ENCODE results near the gene PABPN1L. TPM values are rescaled to one million over a fixed set of nuclear protein-coding genes. Genes with fewer than 3 reads are reported as not detected.

PABPN1L gene
- polyA plus RNA-seq, 1 donor: 0.12 TPM

DNA sequence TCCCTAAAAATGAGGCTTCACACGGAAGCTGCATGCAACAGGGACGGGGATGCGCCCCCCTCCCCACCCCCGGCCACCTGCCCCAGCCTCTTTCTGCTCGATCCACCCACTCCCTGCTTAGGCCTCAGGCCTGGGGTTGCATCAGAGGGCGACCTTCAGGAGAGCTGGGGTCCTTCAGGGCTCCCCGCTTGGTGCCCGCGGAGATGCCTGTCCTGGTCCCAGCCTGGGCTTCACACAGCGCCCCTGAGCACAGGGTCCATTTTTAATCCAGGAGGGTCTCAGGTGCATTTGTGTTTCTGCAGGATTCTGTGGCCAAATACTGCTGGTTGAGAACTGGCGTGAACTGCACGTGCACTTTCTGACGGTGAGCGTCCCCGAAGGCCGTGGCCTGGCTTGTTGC lies 47.3 kb downstream of the PABPN1L start:
- Histone ChIP-seq H3K36me3 (ENCODE audit: control insufficient read depth, insufficient read depth, low read length) (peaks cover 22% of the 10 kb centered on the region), H3K4me1 (ENCODE audit: control insufficient read depth, insufficient read depth, low read length) (peaks cover 2% of the 10 kb centered on the region), H3K27ac (ENCODE audit: low read length) (no peak overlapping the region), H3K9me3 (ENCODE audit: control insufficient read depth, low read depth, low read length) (no peaks in the 10 kb centered on the region), H3K27me3 (ENCODE audit: control insufficient read depth, insufficient read depth, low read length) (no peaks in the 10 kb centered on the region), H3K4me3 (ENCODE audit: low read length) (no peak overlapping the region)
- no peak for DNase-seq
- WGBS (ENCODE audit: insufficient coverage, low lambda C conversion rate): no CpG with 5 or more reads among the region's 16 CpGs

DNA sequence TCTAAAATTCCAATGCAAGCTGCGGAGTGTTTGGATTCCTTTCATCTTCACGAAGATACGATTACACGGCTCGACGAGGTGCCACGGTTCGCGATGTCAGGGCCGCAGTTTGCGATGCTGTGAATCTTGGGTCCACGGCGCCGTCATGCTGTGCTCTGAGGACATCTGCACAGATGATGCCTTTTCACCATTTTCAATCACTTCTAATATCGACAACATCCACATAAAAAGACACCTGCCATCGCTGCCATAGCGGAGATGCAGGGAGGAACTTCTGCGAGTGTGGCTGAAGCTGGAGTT lies 47.9 kb downstream of the PABPN1L start:
- no CpG with 5 or more reads among the region's 18 CpGs for WGBS (ENCODE audit: insufficient coverage, low lambda C conversion rate)

DNA sequence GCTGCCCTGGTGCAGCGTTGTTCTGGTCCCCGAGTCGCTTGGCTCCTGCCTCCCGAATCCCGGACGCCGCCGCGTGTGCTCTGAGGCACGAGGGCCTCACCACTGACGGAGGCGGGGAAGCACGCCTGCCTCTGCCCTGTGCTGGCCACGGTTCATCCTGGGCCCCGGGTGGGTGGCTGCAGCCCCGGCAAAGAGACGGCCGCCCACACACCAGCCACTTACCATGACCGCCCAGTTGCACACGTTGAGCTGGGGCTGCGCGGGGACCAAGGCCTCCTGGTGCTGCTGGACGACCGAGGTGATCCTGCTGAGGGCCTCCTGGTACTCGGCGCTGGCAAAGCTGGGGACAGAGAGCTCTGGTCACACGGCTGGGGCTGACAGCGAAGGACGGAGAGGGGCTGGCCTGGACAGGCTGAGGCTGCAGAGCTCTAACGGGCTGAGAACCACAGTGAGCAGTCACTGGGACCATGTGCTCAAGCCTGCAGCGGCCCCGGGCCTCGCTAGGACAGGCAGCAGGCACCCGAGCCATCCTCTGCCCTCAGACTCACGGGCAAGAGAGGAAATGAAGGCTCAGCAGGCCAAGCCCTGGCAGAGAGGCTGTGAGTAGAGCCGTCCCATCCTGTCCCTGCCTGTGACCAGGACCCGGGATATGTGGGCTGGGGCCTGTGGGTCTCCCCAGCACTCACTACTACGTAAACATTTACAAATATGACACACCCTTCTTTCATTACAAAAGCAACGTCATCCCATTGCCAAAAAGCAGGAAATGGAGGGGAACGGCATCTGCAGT lies 48.5 kb downstream of the PABPN1L start:
- DNase-seq: no peak
- Histone ChIP-seq H3K9me3 (ENCODE audit: control insufficient read depth, low read depth, low read length) (peaks cover under 1% of the 10 kb centered on the region), H3K36me3 (ENCODE audit: control insufficient read depth, insufficient read depth, low read length) (peaks cover 17% of the 10 kb centered on the region), H3K27me3 (ENCODE audit: control insufficient read depth, insufficient read depth, low read length) (no peaks in the 10 kb centered on the region), H3K4me3 (ENCODE audit: low read length) (no peak overlapping the region), H3K4me1 (ENCODE audit: control insufficient read depth, insufficient read depth, low read length) (peaks cover 12% of the 10 kb centered on the region), H3K27ac (ENCODE audit: low read length) (no peak overlapping the region)
- WGBS (ENCODE audit: insufficient coverage, low lambda C conversion rate): no CpG with 5 or more reads among the region's 40 CpGs

More for the DNA sequence above, 47.9 kb downstream of the PABPN1L start:
- H3K4me1 ChIP-seq (ENCODE audit: control insufficient read depth, insufficient read depth, low read length): peaks cover 7% of the 10 kb centered on the region
- no peaks in the 10 kb centered on the region for H3K9me3 ChIP-seq (ENCODE audit: control insufficient read depth, low read depth, low read length)
- DNase-seq: no peak
- no peak overlapping the region for H3K27ac ChIP-seq (ENCODE audit: low read length)
- H3K4me3 ChIP-seq (ENCODE audit: low read length): no peak overlapping the region
- H3K27me3 ChIP-seq (ENCODE audit: control insufficient read depth, insufficient read depth, low read length): no peaks in the 10 kb centered on the region
- H3K36me3 ChIP-seq (ENCODE audit: control insufficient read depth, insufficient read depth, low read length): peaks cover 20% of the 10 kb centered on the region

DNA sequence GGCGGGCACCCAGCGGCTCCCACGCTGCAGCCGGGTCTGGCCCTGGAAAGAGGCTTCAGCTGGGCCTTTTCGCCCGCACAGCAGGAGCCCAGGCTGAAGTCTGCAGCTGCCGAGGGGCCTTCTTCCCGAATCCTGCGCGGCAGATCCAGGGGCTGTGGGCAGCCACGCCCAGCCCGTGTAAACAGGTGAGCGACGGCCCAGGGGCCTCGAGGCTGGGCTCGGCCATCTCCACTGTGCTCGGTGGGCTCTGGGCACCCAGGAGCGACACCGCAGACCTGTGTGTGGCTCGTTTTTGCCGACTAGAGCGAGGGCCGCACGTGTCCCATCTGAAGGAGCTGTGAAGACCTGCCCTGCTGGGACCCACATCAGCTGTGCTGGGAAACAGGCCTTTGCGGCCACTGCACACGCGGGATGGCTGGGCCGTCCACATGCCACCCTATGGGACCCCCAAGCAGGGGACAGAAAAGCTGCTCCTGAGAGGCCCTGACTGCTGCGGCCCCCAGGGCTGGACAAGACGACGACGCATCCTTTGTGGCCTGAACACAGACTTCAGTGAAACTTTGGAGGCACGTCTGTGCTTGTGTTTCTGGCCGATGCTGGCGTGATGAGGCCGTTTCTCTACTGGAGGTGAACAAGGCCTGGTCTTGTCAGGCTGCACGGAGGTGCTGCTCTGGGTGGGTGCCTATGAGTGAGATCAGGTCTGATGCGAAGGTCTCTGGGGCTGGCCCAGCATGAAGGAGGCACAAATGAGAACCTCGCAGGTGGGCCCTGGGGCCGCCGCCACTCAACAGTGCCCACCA lies 49.5 kb downstream of the PABPN1L start:
- WGBS (ENCODE audit: insufficient coverage, low lambda C conversion rate): no CpG with 5 or more reads among the region's 41 CpGs
- DNase-seq: no peak
- Histone ChIP-seq H3K4me1 (ENCODE audit: control insufficient read depth, insufficient read depth, low read length) (peaks cover 19% of the 10 kb centered on the region), H3K9me3 (ENCODE audit: control insufficient read depth, low read depth, low read length) (peaks cover 2% of the 10 kb centered on the region), H3K4me3 (ENCODE audit: low read length) (no peak overlapping the region), H3K27ac (ENCODE audit: low read length) (no peak overlapping the region), H3K36me3 (ENCODE audit: control insufficient read depth, insufficient read depth, low read length) (peaks cover 7% of the 10 kb centered on the region), H3K27me3 (ENCODE audit: control insufficient read depth, insufficient read depth, low read length) (no peaks in the 10 kb centered on the region)

DNA sequence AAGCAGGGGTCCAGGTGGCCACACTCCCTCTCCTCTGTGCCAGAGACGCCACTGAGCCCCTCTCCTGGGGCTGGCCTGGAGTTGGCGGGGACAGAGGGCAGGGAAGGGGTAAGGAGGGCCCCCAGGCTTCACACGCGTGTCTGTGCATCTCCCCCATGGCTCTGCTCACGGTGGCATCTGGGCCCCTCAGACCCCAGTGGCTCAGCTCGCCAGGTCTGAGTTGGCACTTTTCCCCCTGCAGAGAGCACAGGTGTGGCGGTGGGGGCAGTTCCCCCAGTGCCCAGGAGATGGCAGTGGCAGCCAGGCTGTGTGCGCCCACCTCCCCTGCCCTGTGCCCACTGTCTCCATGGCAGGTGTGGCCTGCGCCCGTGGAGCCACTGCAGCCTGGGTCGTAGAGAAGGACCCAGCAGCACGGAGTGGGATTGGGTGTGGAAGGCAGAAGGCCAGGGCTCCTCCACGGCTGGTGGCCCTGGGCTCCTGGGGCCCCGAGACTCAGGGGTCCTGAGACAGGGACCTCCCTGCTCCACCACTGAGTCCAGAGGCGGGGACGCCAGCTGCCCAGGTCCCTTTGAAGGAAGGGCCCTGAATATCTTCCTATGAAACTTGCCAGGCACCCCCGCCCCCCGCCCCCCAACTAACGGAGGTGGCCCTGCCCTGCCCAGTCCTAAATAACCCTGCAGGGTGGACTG lies 50.4 kb downstream of the PABPN1L start:
- no peaks in the 10 kb centered on the region for H3K36me3 ChIP-seq (ENCODE audit: control insufficient read depth, insufficient read depth, low read length)
- no peak for DNase-seq
- H3K9me3 ChIP-seq (ENCODE audit: control insufficient read depth, low read depth, low read length): peaks cover 2% of the 10 kb centered on the region
- no peaks in the 10 kb centered on the region for H3K27me3 ChIP-seq (ENCODE audit: control insufficient read depth, insufficient read depth, low read length)
- no peak overlapping the region for H3K27ac ChIP-seq (ENCODE audit: low read length)
- H3K4me3 ChIP-seq (ENCODE audit: low read length): no peak overlapping the region
- no CpG with 5 or more reads among the region's 19 CpGs for WGBS (ENCODE audit: insufficient coverage, low lambda C conversion rate)
- H3K4me1 ChIP-seq (ENCODE audit: control insufficient read depth, insufficient read depth, low read length): peaks cover 20% of the 10 kb centered on the region

DNA sequence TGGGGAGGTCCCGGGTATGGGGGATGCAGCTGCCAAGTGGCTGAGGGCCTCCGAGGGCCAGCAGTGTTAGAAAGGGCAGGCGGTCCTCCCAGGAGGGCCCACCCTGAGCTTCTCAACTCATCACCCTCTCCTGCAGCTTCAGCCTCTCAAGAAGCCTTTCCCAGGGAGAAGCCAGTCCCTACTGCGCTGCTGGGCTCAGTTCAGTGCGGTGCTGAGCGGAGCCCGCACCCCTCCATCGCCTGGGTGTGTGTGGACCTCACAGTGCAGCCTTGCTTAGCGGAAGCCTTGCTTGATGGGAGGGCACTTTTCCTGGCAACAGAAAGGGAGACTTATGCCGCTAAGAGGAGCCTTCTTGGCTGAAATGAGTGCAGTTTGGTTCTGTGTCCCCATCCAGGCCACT lies 51.2 kb downstream of the PABPN1L start:
- DNase-seq: no peak
- no peak overlapping the region for H3K4me3 ChIP-seq (ENCODE audit: low read length)
- WGBS (ENCODE audit: insufficient coverage, low lambda C conversion rate): no CpG with 5 or more reads among the region's 10 CpGs
- peaks cover 28% of the 10 kb centered on the region for H3K4me1 ChIP-seq (ENCODE audit: control insufficient read depth, insufficient read depth, low read length)
- peaks cover 2% of the 10 kb centered on the region for H3K9me3 ChIP-seq (ENCODE audit: control insufficient read depth, low read depth, low read length)
- no peaks in the 10 kb centered on the region for H3K27me3 ChIP-seq (ENCODE audit: control insufficient read depth, insufficient read depth, low read length)
- no peak overlapping the region for H3K27ac ChIP-seq (ENCODE audit: low read length)
- H3K36me3 ChIP-seq (ENCODE audit: control insufficient read depth, insufficient read depth, low read length): peaks cover under 1% of the 10 kb centered on the region

DNA sequence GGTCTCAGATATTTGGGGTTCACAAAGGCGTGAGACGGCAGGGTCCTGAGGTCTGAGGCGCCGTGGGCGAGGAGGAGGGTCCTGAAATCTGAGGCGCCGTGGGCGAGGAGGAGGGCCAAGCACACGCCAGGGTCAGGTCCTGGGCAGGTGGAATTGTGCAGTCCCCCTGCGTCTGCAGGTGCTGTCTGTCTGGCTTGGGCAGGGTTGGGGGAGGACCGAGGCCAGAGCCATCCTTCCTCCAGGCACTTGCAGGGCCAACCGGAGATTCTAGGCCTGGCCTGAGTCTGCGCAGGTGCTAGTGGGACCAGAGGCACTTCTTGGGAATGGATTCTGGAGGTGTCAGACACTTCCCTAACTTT lies 52.3 kb downstream of the PABPN1L start:
- Histone ChIP-seq H3K4me3 (ENCODE audit: low read length) (no peak overlapping the region), H3K27me3 (ENCODE audit: control insufficient read depth, insufficient read depth, low read length) (no peaks in the 10 kb centered on the region), H3K36me3 (ENCODE audit: control insufficient read depth, insufficient read depth, low read length) (peaks cover 11% of the 10 kb centered on the region), H3K27ac (ENCODE audit: low read length) (no peak overlapping the region), H3K4me1 (ENCODE audit: control insufficient read depth, insufficient read depth, low read length) (peaks cover 32% of the 10 kb centered on the region), H3K9me3 (ENCODE audit: control insufficient read depth, low read depth, low read length) (peaks cover 2% of the 10 kb centered on the region)
- no CpG with 5 or more reads among the region's 13 CpGs for WGBS (ENCODE audit: insufficient coverage, low lambda C conversion rate)
- no peak for DNase-seq

Other genes with a start within 250 kb of the PABPN1L start
- gene IL17C, start 228.1 kb downstream of the PABPN1L start, polyA plus RNA-seq: not detected
- gene CYBA, start 215.6 kb downstream of the PABPN1L start, polyA plus RNA-seq: 195 TPM
- 41.0 TPM for gene MVD, start 203.6 kb downstream of the PABPN1L start, polyA plus RNA-seq
- gene SNAI3, start 180.2 kb downstream of the PABPN1L start, polyA plus RNA-seq: 1.1 TPM
- gene RNF166, start 160.3 kb downstream of the PABPN1L start, polyA plus RNA-seq: 13.3 TPM
- 11.0 TPM for gene CTU2, start 160.2 kb downstream of the PABPN1L start, polyA plus RNA-seq
- 92.9 TPM for gene PIEZO1, start 81.4 kb downstream of the PABPN1L start, polyA plus RNA-seq
- gene CDT1, start 62.9 kb downstream of the PABPN1L start, polyA plus RNA-seq: 14.0 TPM
- 117 TPM for gene APRT, start 54.7 kb downstream of the PABPN1L start, polyA plus RNA-seq
- gene GALNS, start 9.7 kb downstream of the PABPN1L start, polyA plus RNA-seq: 32.2 TPM
- gene TRAPPC2L, start 9.5 kb downstream of the PABPN1L start, polyA plus RNA-seq: 96.0 TPM
- gene CBFA2T3, start 110.5 kb upstream of the PABPN1L start, polyA plus RNA-seq: 7.4 TPM
- gene ACSF3, start 227.2 kb upstream of the PABPN1L start, polyA plus RNA-seq: 30.8 TPM

Data from large intestine (tissue), 3 donors.